HG03095 (cell line): ENCODE data around the gene LAMA5.

Experiments
- ATAC-seq: cut with Tn5 transposase; IDR thresholded peaks from one replicate; pipeline ENCODE4 v1.9.1; 2021; ENCODE audit warnings: moderate library complexity; ENCODE audit not compliant: unreplicated experiment

The LAMA5 gene

DNA sequence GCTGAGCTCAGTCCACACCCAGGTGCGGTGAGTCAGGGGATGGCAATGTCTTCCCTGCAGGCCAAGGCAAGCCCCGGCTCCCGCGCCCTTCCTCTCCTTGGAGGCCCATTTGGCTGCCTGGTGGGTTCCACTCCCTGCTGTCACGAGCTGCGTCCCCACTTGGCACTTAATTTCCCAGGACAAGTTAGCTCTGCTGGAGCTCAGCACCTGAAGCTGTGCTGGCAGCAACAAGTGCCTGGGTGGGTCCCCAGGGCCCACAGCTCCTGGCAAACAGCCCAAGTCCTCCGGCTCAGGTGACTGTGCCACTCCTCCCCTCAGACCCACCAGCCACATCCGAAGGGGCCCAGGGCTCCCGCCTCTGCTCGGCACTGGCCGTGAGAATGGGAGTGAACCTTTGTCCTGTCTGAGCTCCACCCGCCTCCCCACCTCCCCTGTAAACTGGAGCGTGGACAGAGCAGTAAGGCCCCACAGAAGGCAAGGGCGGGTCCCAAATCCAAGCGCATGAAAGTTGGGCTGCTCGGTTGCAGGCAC lies 16.9 kb downstream of the LAMA5 start:
- ATAC-seq = no peak

DNA sequence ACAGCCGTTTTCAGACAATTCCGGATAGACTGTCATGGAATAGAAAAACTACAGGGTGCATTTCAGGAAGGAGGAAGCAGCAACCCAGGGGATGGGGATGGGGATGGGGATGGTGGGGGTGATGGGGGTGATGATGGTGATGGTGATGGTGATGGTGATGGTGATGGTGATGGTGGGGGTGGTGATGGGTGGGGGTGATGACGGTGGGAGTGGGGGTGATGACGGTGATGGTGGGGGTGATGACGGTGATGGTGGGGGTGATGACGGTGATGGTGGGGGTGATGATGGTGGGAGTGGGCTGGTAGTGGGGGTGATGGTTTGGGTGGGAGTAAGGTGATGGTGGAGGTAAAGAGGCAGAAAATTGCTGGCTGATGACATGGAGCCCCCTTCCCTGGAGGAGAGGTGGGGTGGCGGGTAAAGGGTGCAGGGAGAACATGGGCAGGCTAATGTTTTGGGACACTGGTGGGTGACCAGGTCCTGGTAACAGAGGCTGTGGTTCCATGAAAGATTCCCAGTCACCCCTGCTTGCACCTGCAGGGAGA lies 17.5 kb downstream of the LAMA5 start:
- no peak for ATAC-seq

DNA sequence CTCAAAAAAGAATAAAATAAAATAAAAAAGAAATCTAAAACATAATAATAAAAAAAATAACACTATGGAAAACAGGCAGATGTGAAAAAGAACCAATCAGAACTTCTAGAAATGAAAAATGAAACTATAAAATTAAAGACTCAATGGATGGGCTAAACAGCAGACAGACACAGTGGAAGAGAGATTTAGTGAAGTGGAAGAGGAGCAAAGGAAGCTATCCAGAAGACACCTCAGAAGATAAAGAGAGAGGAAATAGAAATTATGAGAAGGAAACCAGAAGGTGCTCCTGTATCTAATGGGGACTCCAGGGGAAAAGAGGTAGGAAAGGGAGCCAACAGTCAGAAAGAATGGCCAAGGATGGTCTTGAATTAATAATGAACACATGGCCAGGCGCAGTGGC lies 18.5 kb downstream of the LAMA5 start:
- no peak for ATAC-seq

DNA sequence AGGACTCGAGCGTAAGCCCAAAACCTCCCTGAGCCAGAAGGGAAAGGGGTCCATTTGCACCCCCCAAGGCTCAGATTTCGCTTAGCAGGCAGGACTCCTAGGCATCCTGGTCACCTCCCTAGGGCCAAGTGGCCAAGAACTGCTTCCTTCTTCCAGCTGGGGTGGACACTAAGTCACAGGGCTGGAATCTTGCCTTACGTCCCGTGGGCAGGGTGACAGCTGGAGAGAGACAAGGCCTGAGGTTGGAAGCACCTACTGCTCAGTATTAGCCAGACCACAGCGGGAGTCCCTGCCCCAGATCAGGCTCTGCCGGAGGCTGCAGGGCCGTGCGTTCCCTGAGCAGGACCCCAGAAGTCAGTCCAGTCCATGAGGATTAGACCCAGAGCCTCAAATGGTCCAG lies 19.7 kb downstream of the LAMA5 start:
- no peak for ATAC-seq

DNA sequence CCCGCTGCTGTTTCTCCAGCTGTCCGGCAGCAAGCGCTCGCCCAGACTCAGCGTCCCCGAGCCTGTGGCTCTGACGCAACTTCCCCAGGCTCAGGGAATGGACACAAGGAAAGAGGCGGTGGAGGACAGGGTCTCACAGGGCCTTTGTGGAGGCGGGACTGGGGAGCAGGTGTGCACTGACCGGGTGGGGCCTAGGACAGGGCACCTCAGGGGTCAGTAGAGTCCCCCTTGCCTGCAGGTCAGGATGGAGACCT lies 20.0 kb downstream of the LAMA5 start:
- ATAC-seq = no peak

DNA sequence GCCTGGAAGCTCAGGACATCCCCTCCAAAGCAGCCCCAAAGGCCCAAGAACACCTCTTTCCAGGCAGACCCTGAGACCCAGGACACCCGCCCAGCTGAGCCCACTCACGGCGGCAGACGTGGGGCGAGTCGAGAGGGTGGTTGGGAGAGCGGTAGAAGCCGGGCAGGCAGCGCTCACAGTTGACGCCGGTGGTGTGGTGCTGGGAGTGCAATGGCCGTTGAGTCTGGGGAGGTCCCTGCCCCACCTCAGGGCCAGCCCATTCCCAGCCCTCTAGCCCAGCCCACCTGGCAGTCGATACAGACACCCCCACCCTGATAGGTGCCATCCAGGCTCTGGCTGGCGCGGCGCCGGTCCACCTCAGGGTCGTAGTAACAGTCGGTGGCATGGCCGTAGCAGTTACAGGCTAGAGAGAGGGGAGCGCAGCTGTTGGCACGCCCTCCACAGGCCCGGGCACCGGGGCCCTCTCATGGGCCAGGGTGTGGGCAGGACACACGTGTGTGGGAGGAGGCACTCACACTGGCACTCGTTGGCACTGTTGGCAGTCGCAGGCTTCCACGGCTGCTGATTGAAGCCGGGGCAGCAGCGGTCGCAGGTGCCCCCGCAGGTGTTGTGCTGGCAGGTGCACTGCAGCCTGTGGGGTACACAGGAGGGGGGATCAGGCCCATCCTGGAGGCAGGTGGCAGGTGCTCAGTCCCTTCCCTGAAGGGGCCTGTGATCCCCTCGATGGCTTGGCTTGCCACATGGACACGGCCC lies 20.5 kb downstream of the LAMA5 start:
- ATAC-seq = no peak

DNA sequence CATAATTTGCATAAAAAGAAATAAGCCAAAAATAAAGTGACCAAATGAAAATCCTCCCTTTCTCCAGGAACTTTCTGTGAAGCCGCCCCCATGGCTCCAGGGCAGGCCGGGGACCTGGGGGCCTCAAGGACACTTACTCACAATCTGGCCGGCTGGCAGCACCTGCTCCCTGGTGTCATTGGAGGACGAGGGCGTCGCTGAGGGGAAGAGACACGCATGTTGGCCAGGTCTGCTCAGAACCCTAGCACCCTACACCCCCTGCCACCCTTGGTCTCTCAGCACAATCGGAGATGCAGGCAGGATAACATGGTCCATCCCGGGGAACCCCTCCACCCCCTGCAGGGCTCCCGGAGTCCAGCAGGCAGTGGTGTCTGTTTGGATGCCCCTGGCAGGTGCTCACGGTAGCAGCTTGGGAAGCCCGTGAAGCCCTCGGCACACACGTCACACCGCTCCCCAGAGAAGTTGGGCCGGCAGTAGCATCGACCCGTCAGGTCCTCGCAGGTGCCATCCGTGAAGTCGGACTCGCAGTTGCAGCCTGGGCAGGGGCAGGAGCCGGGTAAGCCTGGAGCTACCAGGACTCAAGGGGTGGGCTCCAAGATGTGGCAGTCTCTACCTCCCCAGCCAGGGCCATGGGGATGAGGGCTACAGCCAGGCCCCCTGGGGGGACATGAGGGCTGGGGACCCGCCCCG lies 21.3 kb downstream of the LAMA5 start:
- no peak for ATAC-seq

DNA sequence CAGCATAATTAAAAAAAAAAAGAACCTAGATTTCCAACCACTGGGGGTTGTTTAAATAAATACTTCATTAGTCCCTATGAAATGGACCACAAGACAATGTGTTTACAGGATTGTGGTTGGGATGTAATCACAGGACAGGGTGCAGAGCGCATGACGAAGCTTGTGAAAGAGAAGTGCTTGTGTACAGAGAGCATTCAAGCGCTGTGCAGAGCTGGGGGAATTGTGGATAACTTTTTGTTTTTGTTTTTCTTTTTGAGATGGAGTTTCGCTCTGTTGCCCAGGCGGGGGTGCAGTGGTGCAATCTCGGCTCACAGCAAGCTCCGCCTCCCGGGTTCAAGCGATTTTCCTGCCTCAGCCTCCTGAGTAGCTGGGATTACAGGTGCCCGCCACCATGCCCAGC lies 22.3 kb downstream of the LAMA5 start:
- ATAC-seq = no peak

DNA sequence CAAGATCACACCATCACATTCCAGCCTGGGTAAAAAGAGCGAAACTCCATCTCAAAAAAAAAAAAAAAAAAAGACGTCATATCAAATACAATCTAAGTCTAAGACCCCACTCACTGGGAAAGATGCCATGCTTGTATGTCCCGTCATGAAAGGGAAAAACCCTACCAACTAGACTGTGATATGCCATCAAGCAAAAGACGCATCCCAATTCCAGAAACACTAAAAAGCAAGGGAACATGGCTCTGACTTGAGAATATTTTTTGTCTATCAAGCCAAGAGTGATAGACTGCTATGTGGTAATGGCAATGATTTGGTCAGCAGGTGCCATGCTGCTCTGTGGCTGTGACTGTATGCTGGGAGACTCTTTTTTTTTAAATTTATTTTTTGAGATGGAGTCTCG lies 23.0 kb downstream of the LAMA5 start:
- ATAC-seq = no peak

DNA sequence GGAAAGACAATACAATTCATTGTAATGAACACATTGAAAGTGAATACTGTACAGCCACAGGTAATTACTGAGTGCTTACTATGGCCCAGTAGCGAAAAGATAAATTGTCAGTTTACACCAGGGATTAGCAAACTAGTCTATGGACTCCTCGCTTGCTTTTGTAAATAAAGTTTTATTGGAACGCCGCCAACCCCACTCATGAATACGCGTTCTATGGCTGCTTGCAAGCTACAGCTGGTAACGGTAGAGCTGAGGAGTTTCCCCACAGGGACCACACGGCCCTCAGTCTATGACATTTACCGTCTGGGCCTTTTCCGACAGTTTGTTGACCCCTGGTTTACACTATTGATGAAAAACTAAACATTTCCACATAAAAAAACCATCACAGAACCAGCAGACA lies 24.2 kb downstream of the LAMA5 start:
- no peak for ATAC-seq

DNA sequence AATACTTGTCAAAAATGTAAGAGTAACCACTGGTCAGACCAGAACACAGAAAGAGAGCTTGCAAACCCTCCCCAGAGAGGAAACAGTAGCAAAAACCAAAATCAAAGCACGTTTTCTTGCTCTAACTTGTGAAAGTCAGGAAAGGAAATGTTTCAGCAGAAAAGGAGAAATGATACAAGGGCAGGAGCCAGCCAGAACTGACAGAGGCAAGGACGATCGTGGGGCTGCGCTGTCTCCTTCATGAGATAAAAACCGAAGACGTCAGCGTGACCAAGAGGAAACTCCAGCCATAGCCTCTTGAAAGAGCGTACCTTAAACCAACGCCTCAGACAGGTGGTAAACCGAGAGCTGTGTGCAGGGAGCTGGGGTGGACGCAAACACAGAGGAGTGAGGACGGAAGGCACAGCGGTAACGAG lies 27.5 kb downstream of the LAMA5 start:
- peak; percentile 77 for ATAC-seq

DNA sequence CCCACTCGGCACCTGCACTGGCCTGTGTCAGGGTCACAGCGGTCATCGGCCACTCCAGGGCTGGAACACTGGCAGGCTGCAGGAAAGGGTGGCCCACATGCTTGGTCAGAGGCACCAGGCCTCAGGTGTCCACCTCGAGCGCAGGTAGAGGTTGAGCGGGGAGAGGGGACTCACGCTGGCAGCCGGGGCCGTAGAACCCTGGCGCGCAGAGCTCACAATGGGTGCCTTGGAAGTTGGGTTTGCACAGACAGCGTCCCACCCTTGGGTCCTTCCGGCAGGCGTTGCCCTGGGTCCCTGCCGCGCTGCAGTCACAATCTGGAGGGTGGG lies 28.9 kb downstream of the LAMA5 start:
- no peak for ATAC-seq

DNA sequence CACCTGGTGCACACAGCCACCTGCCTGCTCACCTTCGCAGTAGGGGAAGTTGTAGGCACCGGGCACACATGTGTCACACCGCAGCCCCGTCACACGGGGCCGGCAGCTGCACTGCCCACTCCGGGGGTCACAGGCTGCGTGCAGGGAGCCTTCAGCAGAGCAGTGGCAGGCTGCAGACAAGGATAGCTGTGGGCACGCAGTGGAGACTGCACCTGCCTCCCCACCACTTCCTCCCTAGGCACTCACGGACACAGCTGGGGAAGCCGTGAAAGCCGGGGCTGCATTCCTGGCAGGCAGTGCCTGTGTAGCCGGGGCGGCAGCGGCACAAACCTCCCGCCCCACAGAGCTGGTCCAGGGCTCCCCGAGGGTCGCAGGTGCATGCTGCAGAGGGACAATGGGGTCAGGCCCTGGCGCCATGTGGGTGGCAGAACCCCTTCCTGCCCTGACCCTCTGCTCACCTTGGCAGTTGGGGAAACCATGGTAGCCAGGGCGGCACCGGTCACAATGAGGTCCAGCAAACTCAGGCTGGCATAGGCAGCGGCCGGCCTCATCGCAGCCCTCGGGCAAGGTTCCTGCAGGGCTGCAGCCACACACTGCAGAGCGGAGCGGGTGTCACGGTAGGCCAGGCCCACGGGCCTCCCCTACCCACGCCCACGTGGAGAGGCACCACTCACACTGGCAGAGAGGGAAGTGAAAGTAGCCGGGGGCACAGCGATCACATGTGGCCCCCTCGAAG lies 29.4 kb downstream of the LAMA5 start:
- no peak for ATAC-seq

DNA sequence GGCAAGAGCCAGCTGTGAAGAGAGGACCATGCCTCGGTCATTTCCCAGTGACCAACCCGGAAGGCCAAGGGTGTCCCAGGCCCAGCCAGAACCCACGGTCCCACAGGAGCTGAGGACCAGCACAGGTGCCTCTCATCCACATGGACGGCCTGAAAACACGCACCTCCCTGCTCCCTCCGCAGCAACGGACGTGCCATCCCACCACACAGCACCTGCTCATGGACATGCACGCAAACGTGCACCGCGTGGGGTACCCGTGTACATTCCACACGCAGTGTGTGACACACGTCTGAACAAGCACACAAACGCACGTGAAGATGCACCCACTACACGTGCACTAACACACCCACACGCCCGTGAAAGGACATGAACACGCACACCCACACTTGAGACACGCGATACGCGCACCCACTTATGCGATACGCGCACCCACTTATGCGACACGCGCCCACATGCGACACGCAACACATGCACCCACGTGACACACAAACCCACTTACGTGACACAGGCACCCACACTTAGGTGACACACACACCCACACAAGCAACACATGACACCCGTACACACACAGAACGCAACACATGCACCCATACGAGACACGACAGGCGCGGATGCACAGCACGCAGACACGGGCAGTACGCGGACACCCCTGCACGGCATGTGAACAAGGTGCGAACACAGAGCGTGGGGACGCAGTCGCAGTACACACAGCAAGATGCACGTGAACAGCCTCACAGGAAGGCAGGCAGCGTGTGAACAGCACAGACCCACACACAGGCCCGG lies 30.1 kb downstream of the LAMA5 start:
- no peak for ATAC-seq

DNA sequence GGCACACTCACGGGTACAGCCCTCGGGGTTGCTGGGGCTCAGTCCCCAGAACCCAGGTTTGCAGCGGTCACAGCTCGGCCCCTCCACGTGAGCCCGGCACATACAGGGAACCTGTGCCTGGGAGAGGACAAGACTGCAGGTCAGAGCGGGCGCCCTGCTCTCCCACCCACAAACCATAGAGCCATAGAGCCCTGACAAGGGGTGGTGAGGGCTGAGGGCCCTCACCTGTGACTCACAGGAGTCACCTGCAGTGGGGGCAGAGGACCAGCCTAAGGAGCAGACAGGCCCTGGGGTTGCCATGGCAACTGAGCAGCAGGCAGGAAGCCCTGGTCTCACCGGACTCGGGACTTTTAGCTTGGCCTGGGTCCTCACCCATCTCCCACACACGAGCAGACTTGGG lies 30.8 kb downstream of the LAMA5 start:
- ATAC-seq = no peak

DNA sequence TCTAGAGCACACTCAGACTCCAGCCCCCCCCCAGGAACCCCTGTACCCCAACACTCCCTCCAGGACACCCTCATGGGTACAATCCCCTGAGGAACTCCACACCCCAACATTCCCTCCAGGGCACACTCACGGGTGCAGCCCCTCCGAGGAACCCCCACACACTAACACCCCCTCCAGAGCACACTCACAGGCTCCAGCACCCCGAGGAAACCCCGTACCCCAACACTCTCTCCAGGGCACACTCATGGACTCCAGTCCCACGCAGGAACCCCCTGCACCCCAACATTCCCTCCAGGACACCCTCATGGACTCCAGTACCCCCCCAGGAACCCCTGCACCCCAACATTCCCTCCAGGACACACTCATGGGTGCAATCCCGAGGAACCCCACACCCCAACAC lies 31.6 kb downstream of the LAMA5 start:
- ATAC-seq = no peak

DNA sequence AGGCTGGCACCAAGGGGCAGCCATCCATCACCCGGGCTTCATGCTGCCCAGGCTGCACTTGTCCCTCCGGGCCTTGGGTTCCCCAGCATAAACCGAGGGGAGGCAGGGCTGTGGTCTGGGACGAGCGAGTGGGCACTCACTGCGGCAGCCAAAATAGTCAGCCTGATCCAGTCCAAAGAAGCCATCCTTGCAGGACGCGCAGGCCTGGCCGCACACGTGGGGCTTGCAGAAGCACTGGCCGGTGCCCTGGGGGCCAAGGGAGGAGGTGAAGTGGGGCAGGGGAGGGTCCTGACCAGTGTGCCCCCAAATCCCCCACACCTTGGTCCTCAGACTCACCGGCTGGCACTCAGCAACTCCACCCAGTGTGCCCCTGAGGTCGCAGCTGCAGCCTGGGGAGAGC lies 32.2 kb downstream of the LAMA5 start:
- ATAC-seq = no peak

DNA sequence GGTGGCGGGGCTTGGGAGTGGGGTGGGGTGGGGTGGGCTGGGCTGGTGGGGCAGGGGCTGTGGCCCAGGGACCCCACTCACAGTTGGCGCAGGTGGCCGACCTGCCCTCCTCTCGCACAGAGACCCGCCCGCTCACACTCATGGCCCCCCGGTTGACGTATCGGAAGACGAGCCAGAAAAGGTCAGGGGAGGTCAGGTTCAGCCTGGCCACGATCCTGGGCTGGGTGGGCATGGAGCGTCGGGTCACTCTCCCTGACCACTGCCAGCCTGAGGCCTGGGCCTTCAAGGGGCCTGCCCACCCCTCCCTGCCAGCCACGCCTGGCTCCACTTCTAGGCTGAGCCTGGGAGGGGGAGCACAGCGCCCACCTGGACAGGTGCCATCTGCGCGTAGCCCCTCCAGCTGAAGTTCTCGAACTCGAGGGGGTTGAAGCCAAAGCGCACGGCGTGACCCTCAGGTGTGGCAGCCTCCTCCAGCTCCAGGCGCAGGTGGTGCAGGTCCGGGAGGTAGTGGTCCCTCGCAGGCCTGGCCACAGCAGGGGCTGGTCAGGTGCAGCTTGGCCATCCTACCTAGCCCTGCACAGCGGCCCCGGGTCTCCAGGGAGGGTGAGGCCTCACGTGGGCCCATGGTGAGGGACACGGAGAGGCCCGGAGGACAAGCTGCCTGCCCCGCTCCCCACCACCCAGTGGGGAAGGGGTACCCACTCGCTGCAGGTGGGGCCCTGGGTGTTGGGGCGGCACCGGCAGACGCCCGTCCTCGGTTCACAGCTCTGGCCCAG lies 33.1 kb downstream of the LAMA5 start:
- ATAC-seq = no peak

DNA sequence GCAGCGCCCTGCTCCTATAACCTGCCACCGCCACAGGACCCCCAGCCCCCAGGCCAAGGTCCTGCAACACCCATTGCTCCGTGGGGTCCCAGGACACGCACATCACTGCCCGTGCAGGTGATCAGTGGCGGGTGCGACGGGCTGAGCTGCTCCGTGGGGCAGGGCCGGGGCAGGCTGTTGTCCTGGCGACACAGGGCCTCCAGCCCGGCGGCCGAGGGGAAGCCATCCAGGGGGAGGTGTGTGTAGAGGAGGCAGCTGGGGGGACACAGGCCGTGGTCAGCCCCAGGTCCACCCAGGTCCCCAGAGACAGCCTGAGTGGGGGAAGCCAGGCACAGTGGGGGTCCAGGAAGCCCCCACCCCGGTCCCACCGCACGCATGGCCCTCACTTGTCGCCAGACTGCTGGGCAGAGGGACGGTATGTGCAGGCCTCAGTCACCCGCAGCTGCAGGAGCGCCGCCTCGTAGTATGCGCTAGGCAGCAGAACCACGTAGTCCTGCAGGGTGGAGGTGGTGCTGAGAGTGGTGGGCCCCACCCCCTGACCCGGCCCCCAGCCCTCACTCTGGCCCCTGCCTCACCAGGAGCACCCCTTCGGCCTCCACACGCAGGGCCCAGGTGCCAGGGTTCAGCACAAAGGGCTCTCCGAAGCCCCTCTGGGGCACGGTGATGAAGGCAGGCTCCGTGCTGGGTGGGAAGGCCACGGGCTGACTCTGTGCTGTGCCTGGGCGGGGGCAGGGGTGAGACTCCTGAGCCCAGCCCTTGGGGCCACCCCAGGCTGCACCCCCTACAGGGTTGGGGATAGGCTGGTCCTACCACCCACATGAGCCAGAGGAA lies 33.9 kb downstream of the LAMA5 start:
- no peak for ATAC-seq

DNA sequence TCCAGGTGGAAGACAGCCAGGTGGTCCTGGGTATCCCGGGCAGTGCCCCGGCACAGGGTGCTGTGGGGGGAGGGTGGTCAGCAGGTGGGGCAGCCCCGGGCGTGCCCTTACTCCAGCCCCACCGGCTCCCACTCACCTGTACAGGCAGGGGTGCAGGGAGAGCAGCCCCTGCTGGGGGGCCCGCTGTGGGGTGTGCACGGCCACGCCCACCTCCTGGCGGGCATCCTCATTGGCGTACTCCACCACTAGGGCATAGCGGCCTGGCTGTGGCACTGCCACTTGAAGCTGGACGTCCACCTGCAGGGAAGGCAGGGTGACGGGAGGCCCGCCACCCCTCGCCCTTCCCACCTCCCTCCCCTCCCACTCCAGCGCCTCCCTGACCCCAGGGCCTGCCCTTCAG lies 34.7 kb downstream of the LAMA5 start:
- ATAC-seq = no peak
